Mesothelial cell of epicardium (in vitro differentiated cells): ENCODE results near the gene TTC6. TPM values are rescaled to one million over a fixed set of nuclear protein-coding genes. Genes with fewer than 3 reads are reported as not detected.
A peak's percentile ranks its signal among the peaks of the same experiment; 100 is the strongest.

ENCODE experiments used
- DNase-seq, 2 experiments: peaks; one replicate each; pipeline ENCODE4 v3.0.0; 2021; ENCODE audit warnings: low spot score in 2 of 2; ENCODE audit not compliant: unreplicated experiment in 2 of 2
- H3K27ac Mint-ChIP-seq: 2 replicates; pipeline ENCODE4 v1.8.0; 2021; ENCODE audit warnings: mixed read lengths
- H3K27me3 Mint-ChIP-seq: 2 replicates; pipeline ENCODE4 v1.8.0; 2021; ENCODE audit warnings: low read depth, mixed read lengths
- H3K36me3 Mint-ChIP-seq: 2 replicates; pipeline ENCODE4 v1.8.0; 2021; ENCODE audit warnings: mixed read lengths
- H3K4me1 Mint-ChIP-seq: 2 replicates; pipeline ENCODE4 v1.8.0; 2021; ENCODE audit warnings: mixed read lengths
- H3K4me3 Mint-ChIP-seq: 2 replicates; pipeline ENCODE4 v1.8.0; 2021; ENCODE audit warnings: mild to moderate bottlenecking, moderate library complexity, mixed read lengths
- H3K9me3 Mint-ChIP-seq: 2 replicates; pipeline ENCODE4 v1.8.0; 2021; ENCODE audit warnings: mixed read lengths
- total RNA-seq: library from RNA; stranded (reverse); gene quantifications from 3 replicates; pipeline ENCODE4 v1.2.1, GENCODE V29; 2021
- TF ChIP-seq, protein P1 (sequence below): fragments of 200-600 bp; sonication (generic); IDR thresholded peaks from one replicate; pipeline ENCODE4 v1.5.0; 2021; ENCODE audit warnings: antibody characterized with exemption; ENCODE audit not compliant: unreplicated experiment

Gene TTC6
- total RNA-seq, 1 donor from 2014 or later: 2.7 TPM

DNA sequence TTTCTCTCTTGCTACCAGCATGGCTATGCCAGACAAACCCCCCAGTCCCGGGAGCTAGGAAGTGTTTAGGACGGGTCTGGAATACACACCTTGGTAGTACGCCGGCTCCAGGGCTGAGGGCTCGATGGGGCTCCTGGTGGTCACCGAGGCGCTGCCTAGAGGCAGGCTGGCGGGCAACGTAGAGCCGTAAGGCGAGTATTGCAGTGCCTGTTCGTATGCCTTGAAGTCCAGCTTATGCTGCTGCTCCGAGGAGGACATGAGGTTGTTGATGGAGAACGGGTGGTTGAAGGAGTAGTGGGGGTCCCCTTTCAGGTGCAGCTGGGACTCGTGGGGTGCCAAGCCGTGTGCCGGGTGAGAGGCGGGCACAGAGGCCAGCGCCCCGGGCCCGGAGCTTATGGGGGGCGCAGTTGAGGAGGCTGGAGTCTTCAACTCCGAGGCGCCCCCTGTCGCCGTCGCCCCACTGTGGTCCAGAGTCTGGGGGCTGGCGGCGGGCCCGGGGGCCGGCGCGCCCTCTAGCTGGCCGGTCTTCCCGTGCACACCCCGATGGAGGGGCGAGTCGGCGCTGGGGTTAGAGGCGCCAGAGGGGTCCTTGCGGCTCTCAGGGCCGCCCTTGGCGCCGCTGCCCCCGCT, 4.0 kb upstream of the TTC6 start:
- DNase-seq: no peak

DNA sequence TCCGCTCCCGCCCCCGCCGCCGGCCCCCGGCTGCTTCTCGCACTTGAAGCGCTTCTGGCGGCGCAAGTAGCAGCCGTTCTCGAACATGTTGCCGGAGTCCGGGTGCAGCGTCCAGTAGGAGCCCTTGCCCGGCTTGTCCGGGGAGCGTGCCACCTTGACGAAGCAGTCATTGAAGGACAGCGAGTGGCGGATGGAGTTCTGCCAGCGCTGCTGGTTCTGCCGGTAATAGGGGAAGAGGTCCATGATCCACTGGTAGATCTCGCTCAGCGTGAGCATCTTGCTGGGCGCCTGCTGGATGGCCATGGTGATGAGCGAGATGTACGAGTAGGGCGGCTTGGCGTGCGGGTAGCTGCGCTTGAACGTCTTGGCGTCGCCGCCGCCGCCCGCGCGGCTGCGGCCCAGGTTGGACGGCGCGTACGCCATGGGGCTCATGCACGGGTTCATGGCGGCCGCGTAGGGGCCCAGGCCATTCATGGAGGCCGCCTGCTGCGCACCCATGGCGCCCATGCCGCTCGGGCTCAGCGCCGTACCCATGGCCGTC, 3.4 kb upstream of the TTC6 start:
- peaks cover 37% of the 10 kb centered on the region for H3K4me1 Mint-ChIP-seq
- DNase-seq: no peak
- H3K27me3 Mint-ChIP-seq: peaks cover 89% of the 10 kb centered on the region
- H3K9me3 Mint-ChIP-seq: no peaks in the 10 kb centered on the region
- no peak overlapping the region for H3K27ac Mint-ChIP-seq
- TF ChIP-seq, protein P1, sequence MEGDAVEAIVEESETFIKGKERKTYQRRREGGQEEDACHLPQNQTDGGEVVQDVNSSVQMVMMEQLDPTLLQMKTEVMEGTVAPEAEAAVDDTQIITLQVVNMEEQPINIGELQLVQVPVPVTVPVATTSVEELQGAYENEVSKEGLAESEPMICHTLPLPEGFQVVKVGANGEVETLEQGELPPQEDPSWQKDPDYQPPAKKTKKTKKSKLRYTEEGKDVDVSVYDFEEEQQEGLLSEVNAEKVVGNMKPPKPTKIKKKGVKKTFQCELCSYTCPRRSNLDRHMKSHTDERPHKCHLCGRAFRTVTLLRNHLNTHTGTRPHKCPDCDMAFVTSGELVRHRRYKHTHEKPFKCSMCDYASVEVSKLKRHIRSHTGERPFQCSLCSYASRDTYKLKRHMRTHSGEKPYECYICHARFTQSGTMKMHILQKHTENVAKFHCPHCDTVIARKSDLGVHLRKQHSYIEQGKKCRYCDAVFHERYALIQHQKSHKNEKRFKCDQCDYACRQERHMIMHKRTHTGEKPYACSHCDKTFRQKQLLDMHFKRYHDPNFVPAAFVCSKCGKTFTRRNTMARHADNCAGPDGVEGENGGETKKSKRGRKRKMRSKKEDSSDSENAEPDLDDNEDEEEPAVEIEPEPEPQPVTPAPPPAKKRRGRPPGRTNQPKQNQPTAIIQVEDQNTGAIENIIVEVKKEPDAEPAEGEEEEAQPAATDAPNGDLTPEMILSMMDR: no peak
- peaks cover 14% of the 10 kb centered on the region for H3K36me3 Mint-ChIP-seq
- peak overlapping the region; percentile 77 for H3K4me3 Mint-ChIP-seq

More for the DNA sequence above, 4.0 kb upstream of the TTC6 start:
- Mint-ChIP-seq H3K36me3 (peaks cover 14% of the 10 kb centered on the region), H3K9me3 (no peaks in the 10 kb centered on the region), H3K27me3 (peaks cover 89% of the 10 kb centered on the region), H3K27ac (peak overlapping the region; percentile 66), H3K4me3 (peak overlapping the region; percentile 65), H3K4me1 (peaks cover 37% of the 10 kb centered on the region)
- TF ChIP-seq, protein P1: no peak

DNA sequence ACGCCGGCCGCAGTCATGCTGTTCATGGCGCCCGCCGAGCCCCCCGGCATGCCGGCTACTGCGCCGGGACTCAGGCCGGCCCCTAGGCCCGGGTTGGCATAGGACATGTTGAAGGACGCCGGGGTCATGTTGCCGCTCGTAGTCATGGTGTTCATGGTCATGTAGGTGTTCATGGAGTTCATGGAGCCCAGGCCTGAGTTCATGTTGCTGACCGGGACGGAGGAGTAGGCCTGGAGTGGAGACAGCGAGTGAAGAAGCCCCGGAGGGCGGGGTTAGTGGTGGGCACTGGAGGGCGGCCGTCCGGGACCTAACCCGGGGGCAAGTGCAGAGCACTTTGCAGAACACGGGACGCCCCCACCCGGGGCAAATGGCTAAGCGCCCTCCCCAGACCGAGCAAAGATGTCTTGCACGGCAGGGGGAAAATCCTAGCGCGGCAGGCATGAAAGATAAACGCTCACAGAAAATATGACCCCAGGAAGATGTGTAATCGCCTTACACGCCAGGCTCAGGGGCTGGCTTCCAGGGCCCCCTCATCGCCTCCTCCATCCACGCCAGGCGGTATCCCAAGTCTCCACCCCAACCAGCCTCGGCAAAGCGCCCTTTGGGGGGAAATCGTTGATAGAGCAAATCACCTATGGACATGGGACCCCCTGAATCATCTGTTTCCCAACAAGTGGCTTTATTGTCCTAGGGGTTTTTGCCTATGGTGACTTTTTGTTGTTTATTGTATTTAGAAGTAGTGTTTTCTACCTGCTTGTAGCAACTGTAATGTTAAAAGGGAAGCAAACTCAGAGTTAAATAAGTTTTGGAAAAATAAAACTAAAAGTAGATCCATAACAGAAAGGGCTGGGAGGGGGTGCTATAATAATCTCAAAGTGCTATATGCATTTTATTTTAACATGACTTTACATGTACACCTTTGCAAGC, 2.7 kb upstream of the TTC6 start:
- H3K27ac Mint-ChIP-seq: no peak overlapping the region
- peak overlapping the region; percentile 77 for H3K4me3 Mint-ChIP-seq
- H3K36me3 Mint-ChIP-seq: peaks cover 14% of the 10 kb centered on the region
- H3K4me1 Mint-ChIP-seq: peaks cover 39% of the 10 kb centered on the region
- H3K9me3 Mint-ChIP-seq: no peaks in the 10 kb centered on the region
- peaks cover 89% of the 10 kb centered on the region for H3K27me3 Mint-ChIP-seq
- TF ChIP-seq, protein P1: no peak
- no peak for DNase-seq

DNA sequence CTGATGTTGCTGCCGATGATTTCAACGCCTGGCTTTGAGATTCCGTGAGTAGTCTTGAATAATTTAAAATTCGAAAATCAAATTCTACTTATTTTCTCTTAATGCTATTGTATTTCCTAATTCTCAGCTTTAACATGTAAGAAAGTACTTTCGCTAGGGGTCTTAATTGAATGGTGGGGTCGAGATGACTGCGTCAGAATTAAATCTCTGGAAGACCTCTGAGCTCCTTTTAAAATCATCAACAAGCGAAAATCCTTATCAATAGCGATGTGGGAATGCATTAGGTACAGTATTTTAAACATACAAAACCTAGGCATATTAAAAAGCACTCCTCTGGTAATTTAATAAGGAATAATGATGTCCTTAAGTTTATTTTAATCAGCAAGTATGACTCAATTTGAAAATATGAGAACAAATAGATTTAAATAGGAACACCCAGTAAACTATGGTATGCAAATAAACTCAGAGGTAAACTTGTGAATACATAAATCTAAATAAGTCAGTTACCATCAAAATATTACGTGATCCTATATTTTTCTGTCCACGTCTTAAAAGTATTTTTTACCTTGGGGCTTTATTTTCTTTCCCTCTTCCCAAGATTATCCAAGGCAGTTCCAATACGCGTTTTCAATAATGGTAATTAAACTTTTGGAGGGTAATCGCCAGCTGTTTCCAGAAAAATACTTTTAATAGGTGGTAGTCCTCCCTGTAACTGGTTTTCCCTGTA, 1.8 kb upstream of the TTC6 start:
- DNase-seq: no peak
- H3K27ac Mint-ChIP-seq: peak overlapping the region; percentile 78
- H3K36me3 Mint-ChIP-seq: peaks cover 14% of the 10 kb centered on the region
- H3K27me3 Mint-ChIP-seq: peaks cover 88% of the 10 kb centered on the region
- H3K4me3 Mint-ChIP-seq: peak overlapping the region; percentile 77
- H3K4me1 Mint-ChIP-seq: peaks cover 40% of the 10 kb centered on the region
- H3K9me3 Mint-ChIP-seq: no peaks in the 10 kb centered on the region
- TF ChIP-seq, protein P1: no peak

DNA sequence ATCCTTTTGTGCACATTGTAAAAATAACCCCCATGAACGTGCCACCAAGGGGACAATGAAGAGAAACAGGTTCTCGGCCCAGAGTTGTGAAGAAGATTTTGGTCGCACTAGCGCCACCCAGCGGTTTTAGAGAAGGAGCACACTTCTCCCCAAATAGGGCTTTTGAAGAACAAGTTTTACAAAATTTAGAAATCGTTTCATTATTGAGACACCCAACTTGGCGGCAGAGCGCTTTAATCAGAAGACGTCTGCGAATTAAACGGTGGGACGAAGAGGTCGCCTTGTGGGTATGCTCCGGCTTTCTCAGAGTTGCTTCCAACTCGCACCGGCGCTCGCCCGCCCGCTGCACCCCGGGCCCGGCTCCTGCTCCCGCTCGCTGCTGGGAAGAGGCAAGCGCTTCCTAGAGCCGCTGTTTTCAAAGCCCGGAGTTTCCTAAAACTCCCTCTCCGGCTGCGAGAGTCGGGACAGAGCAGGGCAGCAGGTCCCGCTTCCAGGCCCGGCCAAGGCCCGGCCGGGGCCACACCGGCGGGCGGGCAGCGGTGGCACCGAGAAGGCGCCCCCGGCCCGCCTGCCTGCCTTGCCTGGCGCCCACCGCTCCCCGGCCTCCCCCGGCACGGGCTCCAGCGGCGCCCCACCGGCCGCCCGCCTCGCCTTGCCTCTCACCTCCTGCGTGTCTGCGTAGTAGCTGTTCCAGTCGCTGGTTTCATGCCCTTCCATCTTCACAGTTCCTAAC, 1.0 kb upstream of the TTC6 start:
- peaks cover 40% of the 10 kb centered on the region for H3K4me1 Mint-ChIP-seq
- TF ChIP-seq, protein P1: peak; percentile 96
- peaks cover 11% of the 10 kb centered on the region for H3K36me3 Mint-ChIP-seq
- H3K27ac Mint-ChIP-seq: peak overlapping the region; percentile 78
- peaks cover 88% of the 10 kb centered on the region for H3K27me3 Mint-ChIP-seq
- H3K9me3 Mint-ChIP-seq: no peaks in the 10 kb centered on the region
- peak; percentile 56 to 82 for DNase-seq
- peak overlapping the region; percentile 77 for H3K4me3 Mint-ChIP-seq
